GM12865 (cell line): Measurements from ENCODE around the gene ZNF622.

ENCODE experiments used
- DNase-seq: peaks from one replicate; pipeline ENCODE4 v3.0.0; 2010; ENCODE audit warnings: low read depth
- H3K4me3 ChIP-seq: 2 replicates; pipeline ENCODE4 v1.5.1; 2011; ENCODE audit warnings: mild to moderate bottlenecking, low read depth, low read length, control low read depth
- TF ChIP-seq, protein P1 (sequence below): IDR thresholded peaks from 2 replicates; pipeline ENCODE4 v1.5.1; 2011; ENCODE audit warnings: low read length, control low read depth, low read depth, inconsistent platforms; ENCODE audit not compliant: insufficient read depth; ENCODE audit errors: missing control alignments

The ZNF622 gene

DNA sequence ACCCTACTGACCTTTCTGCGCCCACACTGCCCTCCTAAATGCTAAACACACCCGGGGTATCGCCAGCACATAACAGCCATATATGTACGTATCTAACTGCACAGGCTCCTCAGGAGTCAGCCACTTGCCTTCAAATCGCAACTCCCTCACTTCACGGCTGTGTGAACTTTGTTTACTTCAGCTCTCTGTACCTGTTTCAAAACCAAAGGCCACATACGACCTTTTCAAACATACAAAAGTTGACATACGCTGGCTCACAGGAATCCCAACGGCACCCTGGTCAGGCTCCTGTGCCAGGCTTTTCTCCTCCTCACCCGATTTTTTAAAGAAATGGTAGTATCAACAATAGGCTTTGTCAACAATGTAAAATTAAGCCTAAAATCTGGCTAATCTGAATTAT is 39.0 kb upstream of the ZNF622 start:
- DNase-seq = no peak
- no peak overlapping the region for H3K4me3 ChIP-seq

DNA sequence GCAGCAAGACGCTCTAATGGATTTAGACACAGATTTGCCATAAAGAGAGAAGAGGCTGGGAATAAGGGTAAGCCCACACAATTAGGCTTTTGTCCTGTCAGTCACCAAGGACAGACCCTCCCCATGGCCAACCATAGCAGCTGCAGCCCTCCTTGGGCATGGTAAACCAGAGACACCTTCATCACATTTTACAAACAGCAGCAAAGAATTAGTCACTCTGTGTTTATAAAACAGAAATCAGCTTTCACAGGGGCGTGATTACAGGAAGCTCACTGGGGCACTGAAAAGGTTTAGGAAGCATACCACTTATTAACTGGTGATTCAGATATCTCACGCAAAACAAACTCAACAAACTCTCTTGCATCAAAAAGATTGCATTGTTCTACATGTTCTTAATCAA is 37.3 kb upstream of the ZNF622 start:
- TF ChIP-seq, protein P1, sequence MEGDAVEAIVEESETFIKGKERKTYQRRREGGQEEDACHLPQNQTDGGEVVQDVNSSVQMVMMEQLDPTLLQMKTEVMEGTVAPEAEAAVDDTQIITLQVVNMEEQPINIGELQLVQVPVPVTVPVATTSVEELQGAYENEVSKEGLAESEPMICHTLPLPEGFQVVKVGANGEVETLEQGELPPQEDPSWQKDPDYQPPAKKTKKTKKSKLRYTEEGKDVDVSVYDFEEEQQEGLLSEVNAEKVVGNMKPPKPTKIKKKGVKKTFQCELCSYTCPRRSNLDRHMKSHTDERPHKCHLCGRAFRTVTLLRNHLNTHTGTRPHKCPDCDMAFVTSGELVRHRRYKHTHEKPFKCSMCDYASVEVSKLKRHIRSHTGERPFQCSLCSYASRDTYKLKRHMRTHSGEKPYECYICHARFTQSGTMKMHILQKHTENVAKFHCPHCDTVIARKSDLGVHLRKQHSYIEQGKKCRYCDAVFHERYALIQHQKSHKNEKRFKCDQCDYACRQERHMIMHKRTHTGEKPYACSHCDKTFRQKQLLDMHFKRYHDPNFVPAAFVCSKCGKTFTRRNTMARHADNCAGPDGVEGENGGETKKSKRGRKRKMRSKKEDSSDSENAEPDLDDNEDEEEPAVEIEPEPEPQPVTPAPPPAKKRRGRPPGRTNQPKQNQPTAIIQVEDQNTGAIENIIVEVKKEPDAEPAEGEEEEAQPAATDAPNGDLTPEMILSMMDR = no peak
- no peak overlapping the region for H3K4me3 ChIP-seq
- DNase-seq = no peak

More for the DNA sequence above, 39.0 kb upstream of the ZNF622 start:
- TF ChIP-seq, protein P1 = no peak

DNA sequence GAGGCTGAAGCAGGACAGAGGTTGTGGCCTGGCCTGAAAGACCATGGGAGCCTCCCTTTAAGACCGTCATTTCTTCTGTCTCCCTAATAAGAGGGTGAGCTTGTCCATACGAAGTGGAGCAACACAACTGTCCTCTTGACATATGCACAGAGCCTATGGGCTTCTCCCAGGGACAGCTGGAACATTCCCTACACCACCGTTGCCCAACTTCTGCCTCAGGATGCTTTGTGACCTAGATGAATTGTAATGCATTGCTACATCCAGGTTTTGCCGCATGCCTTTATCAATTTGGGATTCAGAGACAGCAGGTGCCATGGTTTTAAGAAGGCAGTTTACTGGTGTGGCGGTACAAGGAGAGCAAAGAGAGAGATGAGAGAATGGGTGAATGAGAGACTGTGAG is 34.4 kb upstream of the ZNF622 start:
- TF ChIP-seq, protein P1 = no peak
- H3K4me3 ChIP-seq = no peak overlapping the region
- no peak for DNase-seq

DNA sequence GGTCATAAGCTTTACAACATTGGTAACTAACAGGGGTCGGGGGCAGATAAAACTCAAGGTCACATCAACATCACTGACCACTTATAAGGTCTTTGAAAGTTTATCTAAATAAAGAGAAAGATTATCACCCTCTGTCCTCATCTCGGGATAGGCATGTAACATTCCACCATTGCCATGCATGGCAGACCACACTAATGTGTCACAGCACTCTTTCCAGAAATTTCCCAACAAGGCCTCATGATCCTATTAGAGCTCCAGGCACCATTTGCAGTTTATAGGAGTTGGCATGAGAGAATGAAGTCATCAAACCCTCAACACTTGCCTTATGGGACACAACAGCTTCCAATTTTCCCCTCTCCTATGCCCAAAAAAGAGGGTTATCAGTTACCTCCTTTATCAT is 31.9 kb upstream of the ZNF622 start:
- DNase-seq = no peak
- TF ChIP-seq, protein P1 = no peak

DNA sequence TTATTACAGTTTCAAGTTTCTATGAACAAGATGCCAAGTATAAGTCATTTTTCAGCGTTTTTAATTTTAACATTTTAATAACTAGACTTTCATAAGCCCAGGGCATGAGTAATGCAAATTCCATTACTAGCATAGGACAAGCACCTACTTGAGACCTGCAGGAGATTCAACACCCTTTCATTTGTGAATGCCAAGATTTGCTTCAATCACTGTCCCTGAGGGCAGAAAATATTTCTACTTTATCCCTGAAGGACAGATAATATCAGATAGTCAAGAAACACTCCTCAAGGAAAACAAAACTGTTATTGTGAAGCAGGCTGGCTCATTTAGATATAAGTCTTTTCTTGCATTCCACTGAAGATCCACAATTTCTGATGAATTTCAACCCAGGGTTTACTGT is 27.7 kb upstream of the ZNF622 start:
- no peak overlapping the region for H3K4me3 ChIP-seq
- TF ChIP-seq, protein P1 = no peak
- DNase-seq = no peak

More for the DNA sequence above, 31.9 kb upstream of the ZNF622 start:
- no peak overlapping the region for H3K4me3 ChIP-seq

DNA sequence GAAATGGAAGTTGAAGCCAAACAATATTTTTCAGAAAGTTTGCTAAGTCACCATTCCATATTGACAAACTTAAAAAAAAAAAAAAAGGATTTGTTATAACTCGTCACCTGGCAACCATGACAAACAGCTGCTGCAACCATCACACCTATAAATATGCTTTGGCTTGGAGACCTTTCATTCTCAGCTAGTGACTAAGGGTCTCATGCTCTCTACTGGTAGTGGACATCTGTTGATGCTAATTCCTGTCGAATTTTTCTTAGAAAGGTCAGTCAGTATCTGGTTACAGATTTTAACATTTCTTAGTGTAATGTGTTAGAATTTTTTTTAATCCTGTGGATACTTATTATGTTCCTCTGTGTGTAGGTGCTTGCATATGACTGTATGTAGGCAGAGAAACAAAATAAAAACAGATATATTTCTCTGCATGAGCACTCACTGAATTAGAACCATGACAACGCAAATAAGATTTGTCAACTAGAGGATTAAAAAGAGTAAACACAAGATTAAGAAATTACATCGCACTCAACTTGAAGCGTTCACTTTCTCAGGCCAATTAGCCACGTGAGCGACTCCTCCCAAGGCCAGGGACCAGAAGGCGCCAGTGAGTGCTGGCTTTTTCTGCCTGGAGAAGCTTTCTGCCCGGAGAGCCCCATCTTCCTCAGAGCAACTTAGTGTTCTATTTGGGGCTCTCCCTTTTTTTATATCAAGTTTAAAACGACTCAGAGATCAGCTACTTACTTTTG is 27.0 kb upstream of the ZNF622 start:
- TF ChIP-seq, protein P1 = no peak
- no peak overlapping the region for H3K4me3 ChIP-seq
- no peak for DNase-seq

DNA sequence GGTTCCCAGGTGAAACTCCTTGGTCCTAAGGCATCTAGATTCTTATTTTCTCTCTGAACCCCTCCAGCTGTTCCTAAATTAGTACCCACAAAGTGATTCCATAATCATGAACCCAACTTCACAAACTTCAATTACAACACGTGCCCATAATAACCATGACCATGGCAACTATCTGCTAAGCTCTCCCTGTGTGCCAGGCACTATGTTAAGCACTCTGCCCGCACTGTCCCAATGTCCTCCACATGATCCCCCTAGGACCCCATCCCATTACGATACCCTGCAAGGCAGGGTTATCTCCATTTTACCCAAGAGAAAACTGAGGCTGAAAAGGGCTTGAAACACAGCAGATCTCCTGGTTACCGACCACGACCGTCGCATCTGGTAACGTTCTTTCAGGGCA is 25.3 kb upstream of the ZNF622 start:
- no peak overlapping the region for H3K4me3 ChIP-seq
- TF ChIP-seq, protein P1 = no peak
- DNase-seq = no peak
